Ovary (tissue), 9 donors: ENCODE data around the gene SNX5. TPM values are rescaled to one million over a fixed set of nuclear protein-coding genes. Genes with fewer than 3 reads are reported as not detected.

Experiments
- DNase-seq, 5 donors: peaks; one replicate each; pipeline ENCODE4 v3.0.0-alpha.2; 2019 to 2020
- H3K27ac ChIP-seq, 2 donors: fragments of 200-600 bp; one replicate each; pipeline versions ENCODE4 v1.5.1 to v1.8.0; 2019 to 2022
- H3K27me3 ChIP-seq: fragments of 200-600 bp; one replicate; pipeline ENCODE4 v1.8.0; 2022
- H3K36me3 ChIP-seq: fragments of 200-600 bp; sonication (generic); one replicate; pipeline ENCODE4 v1.5.1; 2019
- H3K4me1 ChIP-seq: one replicate; pipeline ENCODE4 v1.8.1; 2013; ENCODE audit warnings: mild to moderate bottlenecking, moderate library complexity; ENCODE audit not compliant: insufficient read depth
- H3K4me3 ChIP-seq: fragments of 200-600 bp; sonication (generic); one replicate; pipeline ENCODE4 v1.5.1; 2017
- H3K9me3 ChIP-seq, 2 donors: fragments of 200-600 bp in 1 of 2; sonication (generic) in 1 of 2; one replicate each; pipeline versions ENCODE4 v1.5.1 to v1.8.1; 2013 to 2019; ENCODE audit warnings: mild to moderate bottlenecking in 1 of 2, moderate library complexity in 1 of 2
- EP300 ChIP-seq: sonication (generic); formaldehyde crosslinking; IDR thresholded peaks from one replicate; pipeline ENCODE4 v1.6.1; 2017; ENCODE audit warnings: antibody characterized with exemption
- POLR2A ChIP-seq: fragments of 450-650 bp; IDR thresholded peaks from one replicate; pipeline ENCODE4 v1.6.1; 2017; ENCODE audit warnings: antibody characterized with exemption, mild to moderate bottlenecking, moderate library complexity
- WGBS, 3 donors: extraction: QIAGEN DNeasy Blood & Tissue Kit in 1 of 3; methylation state at CpG; one replicate each; pipeline versions ENCODE4 v1.1.5 to v1.1.7; 2013 to 2017; 5-methylcytosine and 5-hydroxymethylcytosine counted together
- intact Hi-C, 4 donors: fragments of 100-400 bp; cut with DNase I; formaldehyde crosslinking; loops; one replicate each; pipeline versions ENCODE4 v1.11.0 to v1.15.1; 2022 to 2023
- polyA plus RNA-seq, 2 donors: library from polyadenylated mRNA; stranded (reverse); fragments of 200-250 nt in 1 of 2; fragments of 350-450 nt in 1 of 2; fragmentation: Illumina TruSeq in 1 of 2; extraction: RNeasy Lipid Tissue Mini Kit (QIAGEN cat#74804) in 1 of 2; gene quantifications; one replicate each; pipeline ENCODE4 v1.2.3, GENCODE V29; 2013 to 2014
- total RNA-seq, 7 donors: library from RNA; depleted of rRNA in 2 of 7; stranded (reverse); fragments of >200 nt in 2 of 7; fragmentation: NEBNext Ultra II Directional in 3 of 7; extraction: Animal tissue kit (Norgen Biotek cat#: 25700) in 3 of 7; gene quantifications; one replicate each; pipeline versions ENCODE4 v1.1.0 to v1.2.4, GENCODE V29; 2016 to 2023
- TF ChIP-seq, protein P1 (sequence below), 3 donors: fragments of 450-650 bp in 2 of 3; fragments of 200-600 bp in 1 of 3; IDR thresholded peaks; one replicate each; pipeline versions ENCODE4 v1.5.1 to v1.8.0; 2016 to 2022; ENCODE audit warnings: antibody characterized with exemption in 3 of 3, mild to moderate bottlenecking in 1 of 3
- donor health status: DM: no; HTN: no; CAD: no; lungs with moderate emphysema.
- donor health status: DM: no; HTN: no; CAD: no.
- donor health status: Bipolar disorder and iron deficiency.
- donor health status: DM: yes; HTN: yes; CAD: no.
- donor health status: DM: no; HTN: no; CAD: no.
- donor health status: DM: yes; HTN: yes; CAD: no.

Gene SNX5
- total and polyA plus RNA-seq, 9 donors = 74.0 to 143 (median 101) TPM

DNA sequence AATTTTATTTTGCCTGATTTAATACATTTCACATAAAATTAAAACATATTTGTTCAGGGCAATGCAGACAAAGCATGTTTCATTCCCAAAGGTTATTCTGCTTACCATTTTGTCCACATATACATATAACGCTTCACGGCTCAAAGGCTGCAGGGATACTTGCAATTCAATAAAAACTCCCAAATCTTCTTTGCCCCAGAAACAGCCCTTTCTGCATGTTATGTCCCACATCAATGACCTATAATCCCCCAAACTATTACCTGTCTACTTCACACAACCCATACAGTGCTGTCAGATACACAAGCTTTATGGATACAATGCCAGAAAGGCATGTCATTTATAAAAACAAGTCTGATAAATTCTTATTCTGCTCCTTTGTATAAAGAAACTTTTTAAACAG is 20.2 kb downstream of the SNX5 start:
- DNase-seq = no peak
- no peak overlapping the region for H3K4me3 ChIP-seq
- H3K4me1 ChIP-seq = no peaks in the 10 kb centered on the region
- no peaks in the 10 kb centered on the region for H3K27me3 ChIP-seq
- H3K27ac ChIP-seq = no peak overlapping the region
- TF ChIP-seq POLR2A = no peak
- TF ChIP-seq, protein P1, sequence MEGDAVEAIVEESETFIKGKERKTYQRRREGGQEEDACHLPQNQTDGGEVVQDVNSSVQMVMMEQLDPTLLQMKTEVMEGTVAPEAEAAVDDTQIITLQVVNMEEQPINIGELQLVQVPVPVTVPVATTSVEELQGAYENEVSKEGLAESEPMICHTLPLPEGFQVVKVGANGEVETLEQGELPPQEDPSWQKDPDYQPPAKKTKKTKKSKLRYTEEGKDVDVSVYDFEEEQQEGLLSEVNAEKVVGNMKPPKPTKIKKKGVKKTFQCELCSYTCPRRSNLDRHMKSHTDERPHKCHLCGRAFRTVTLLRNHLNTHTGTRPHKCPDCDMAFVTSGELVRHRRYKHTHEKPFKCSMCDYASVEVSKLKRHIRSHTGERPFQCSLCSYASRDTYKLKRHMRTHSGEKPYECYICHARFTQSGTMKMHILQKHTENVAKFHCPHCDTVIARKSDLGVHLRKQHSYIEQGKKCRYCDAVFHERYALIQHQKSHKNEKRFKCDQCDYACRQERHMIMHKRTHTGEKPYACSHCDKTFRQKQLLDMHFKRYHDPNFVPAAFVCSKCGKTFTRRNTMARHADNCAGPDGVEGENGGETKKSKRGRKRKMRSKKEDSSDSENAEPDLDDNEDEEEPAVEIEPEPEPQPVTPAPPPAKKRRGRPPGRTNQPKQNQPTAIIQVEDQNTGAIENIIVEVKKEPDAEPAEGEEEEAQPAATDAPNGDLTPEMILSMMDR (IDR thresholded peaks at IDR 0.05) = no peak
- no peak for TF ChIP-seq EP300
- H3K36me3 ChIP-seq = no peaks in the 10 kb centered on the region
- 94 to 95% (median 94%) methylated on average over 2 of the region's 2 CpGs for WGBS, 3 donors
- no peaks in the 10 kb centered on the region for H3K9me3 ChIP-seq
- intact Hi-C loops = no loop called here

DNA sequence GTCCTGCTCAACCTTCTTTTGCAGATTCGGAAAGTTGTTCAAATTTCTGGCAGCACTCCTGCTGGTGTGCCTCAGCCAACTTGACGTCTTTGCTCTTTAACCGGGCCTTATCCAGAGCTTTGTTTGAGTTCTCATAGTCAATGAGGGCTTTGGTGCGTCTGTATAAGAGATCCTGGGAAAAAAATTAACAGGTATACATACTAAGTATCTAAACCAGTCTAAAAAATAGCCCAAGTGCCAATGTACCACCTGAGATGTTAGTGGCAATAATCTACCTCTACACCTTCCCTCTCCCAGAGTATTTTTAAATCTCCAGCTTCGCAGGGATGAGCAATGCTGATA is 21.1 kb downstream of the SNX5 start:
- intact Hi-C loops = no loop called here
- no peaks in the 10 kb centered on the region for H3K36me3 ChIP-seq
- H3K27ac ChIP-seq = no peak overlapping the region
- DNase-seq = no peak
- 30 to 50% (median 33%) methylated on average over 5 of the region's 5 CpGs for WGBS, 3 donors
- H3K9me3 ChIP-seq = no peaks in the 10 kb centered on the region
- H3K4me3 ChIP-seq = no peak overlapping the region
- no peaks in the 10 kb centered on the region for H3K4me1 ChIP-seq
- TF ChIP-seq EP300 (no peak), POLR2A (no peak)
- TF ChIP-seq, protein P1 (IDR thresholded peaks at IDR 0.05) = no peak
- no peaks in the 10 kb centered on the region for H3K27me3 ChIP-seq

DNA sequence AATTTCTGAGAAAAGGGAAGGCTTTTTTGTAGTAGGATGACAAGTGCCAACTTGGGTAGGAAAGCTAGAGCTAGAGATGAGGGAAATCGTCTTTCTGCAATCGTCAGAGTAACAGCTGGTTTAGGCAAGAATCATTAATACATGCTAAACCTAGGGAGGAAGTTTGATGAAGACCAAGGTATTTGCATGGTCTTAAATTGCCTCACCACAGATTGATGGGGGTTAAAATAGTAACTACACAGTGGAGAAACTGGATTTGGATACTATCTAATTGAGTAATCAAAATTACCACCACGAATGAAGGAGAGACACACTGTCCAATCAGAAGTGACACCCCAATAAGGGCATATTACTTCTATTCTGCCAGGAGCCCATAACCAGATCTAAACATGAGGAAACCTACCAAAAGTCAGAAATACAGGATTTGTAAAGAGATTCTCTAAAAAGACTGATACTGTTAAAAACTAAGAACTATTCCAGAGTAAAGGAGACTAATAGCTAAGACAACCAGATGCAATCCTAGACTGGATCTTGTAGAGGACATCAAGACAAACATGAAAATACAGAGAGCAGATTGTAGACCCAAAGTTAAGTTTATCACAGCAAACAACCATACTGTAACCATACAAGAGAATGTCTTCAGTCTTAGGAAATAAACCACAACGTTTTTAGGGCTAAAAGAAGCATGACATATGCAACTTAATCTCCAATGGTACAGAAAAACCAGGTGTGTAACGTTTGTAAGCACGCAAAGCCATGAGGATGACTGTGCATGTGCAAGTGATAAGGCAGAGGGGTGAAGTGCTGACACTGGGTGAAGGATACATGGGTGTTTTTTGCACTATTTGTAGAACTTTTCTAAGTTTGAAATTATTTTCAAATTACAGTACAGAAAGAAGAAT is 21.8 kb downstream of the SNX5 start:
- WGBS, 3 donors = 58 to 73% (median 59%) methylated on average over 6 of the region's 6 CpGs
- intact Hi-C loops = no loop called here
- no peaks in the 10 kb centered on the region for H3K36me3 ChIP-seq

DNA sequence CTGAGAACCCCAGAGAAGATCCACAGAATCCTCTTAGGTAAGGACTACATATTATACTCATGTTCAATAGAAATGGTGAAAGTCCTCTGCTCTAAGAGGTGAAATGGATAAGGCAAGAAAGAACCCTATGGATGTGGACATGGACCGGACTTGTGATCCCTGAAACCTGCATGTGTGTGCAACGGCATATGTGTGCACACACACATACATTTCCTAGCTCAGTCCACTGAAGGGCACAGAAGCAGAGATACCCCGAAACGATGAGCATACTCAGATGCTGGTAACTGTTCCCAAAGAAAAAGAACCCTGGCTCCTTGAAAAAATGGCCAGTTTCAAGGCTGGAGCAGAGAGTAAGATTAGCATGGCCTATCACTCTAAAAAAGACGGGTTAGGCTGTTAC is 22.6 kb downstream of the SNX5 start:
- DNase-seq = no peak
- H3K36me3 ChIP-seq = no peaks in the 10 kb centered on the region
- no peaks in the 10 kb centered on the region for H3K9me3 ChIP-seq
- H3K4me1 ChIP-seq = no peaks in the 10 kb centered on the region
- intact Hi-C loops = no loop called here
- no peak overlapping the region for H3K27ac ChIP-seq
- no peak overlapping the region for H3K4me3 ChIP-seq
- TF ChIP-seq, protein P1 (IDR thresholded peaks at IDR 0.05) = no peak
- TF ChIP-seq POLR2A (no peak), EP300 (no peak)
- no peaks in the 10 kb centered on the region for H3K27me3 ChIP-seq
- WGBS, 3 donors = 88 to 97% (median 94%) methylated on average over 5 of the region's 5 CpGs

More for the DNA sequence above, 21.8 kb downstream of the SNX5 start:
- Histone ChIP-seq H3K27me3 (no peaks in the 10 kb centered on the region), H3K9me3 (no peaks in the 10 kb centered on the region), H3K27ac (no peak overlapping the region), H3K4me1 (no peaks in the 10 kb centered on the region), H3K4me3 (no peak overlapping the region)
- no peak for DNase-seq
- no peak for TF ChIP-seq POLR2A
- TF ChIP-seq, protein P1 (IDR thresholded peaks at IDR 0.05) = no peak
- no peak for TF ChIP-seq EP300
